GM18873 (cell line): ENCODE results near the gene MAST1.
"Not testable (repeated sequence)": the region's sequence is repeated elsewhere in the genome, so short reads cannot be mapped to it uniquely, and the experiment has no call there.

Experiments
- ATAC-seq: cut with Tn5 transposase; IDR thresholded peaks from one replicate; pipeline ENCODE4 v1.9.1; 2021; ENCODE audit warnings: mild to moderate bottlenecking, moderate library complexity, moderate number of reproducible peaks; ENCODE audit not compliant: unreplicated experiment, low FRiP score

MAST1 gene

GRCh38 chr19:12800923-12801465, 37.3 kb upstream of the MAST1 start:
- no peak for ATAC-seq

GRCh38 chr19:12801466-12802266, 36.6 kb upstream of the MAST1 start, which contains the start of the genes PRDX2 and THSD8:
TSS of gene PRDX2 (minus strand) at chr19:12801800. CDS start at chr19:12801261, 539 bp downstream.
TSS of gene THSD8 (plus strand) at chr19:12802069. CDS start at chr19:12802072, 3 bp downstream.
- no peak for ATAC-seq

GRCh38 chr19:12802267-12803106, 35.8 kb upstream of the MAST1 start:
- ATAC-seq, result no peak

GRCh38 chr19:12804051-12804450, 34.3 kb upstream of the MAST1 start:
- no peak for ATAC-seq

- ATAC-seq, result no peak
Observed at GRCh38 chr19:12806242-12807081, 31.9 kb upstream of the MAST1 start, which contains the start of gene RNASEH2A. TSS of gene RNASEH2A (plus strand) at chr19:12806584. CDS start at chr19:12806674, 90 bp downstream.

- no peak for ATAC-seq
Observed at GRCh38 chr19:12815088-12815487, 23.2 kb upstream of the MAST1 start.

GRCh38 chr19:12817188-12817587, 21.1 kb upstream of the MAST1 start:
- ATAC-seq, result not testable (repeated sequence)

- not testable (repeated sequence) for ATAC-seq
Observed at GRCh38 chr19:12817810-12818209, 20.5 kb upstream of the MAST1 start.

GRCh38 chr19:12821761-12822160, 16.6 kb upstream of the MAST1 start:
- ATAC-seq, result no peak

- ATAC-seq, result no peak
Observed at GRCh38 chr19:12825254-12826131, 12.8 kb upstream of the MAST1 start.

GRCh38 chr19:12828494-12828893, 9.8 kb upstream of the MAST1 start:
- ATAC-seq, result no peak

GRCh38 chr19:12833418-12833737, 4.9 kb upstream of the MAST1 start:
- no peak for ATAC-seq

- no peak for ATAC-seq
Observed at GRCh38 chr19:12833738-12834565, 4.4 kb upstream of the MAST1 start.

GRCh38 chr19:12834566-12834943, 3.8 kb upstream of the MAST1 start, which contains the start of gene RTBDN:
TSS of gene RTBDN (minus strand) at chr19:12834579. CDS start at chr19:12829979, 4,600 bp downstream.
- ATAC-seq, result no peak

- ATAC-seq, result no peak
Observed at GRCh38 chr19:12834976-12835757, 3.1 kb upstream of the MAST1 start.

GRCh38 chr19:12836529-12836863, 1.8 kb upstream of the MAST1 start:
- no peak for ATAC-seq

- ATAC-seq, result no peak
Observed at GRCh38 chr19:12837225-12837624, 1.1 kb upstream of the MAST1 start.
